GM21576 (cell line): ENCODE results near the gene PLPP1.

Source experiments
- ATAC-seq: cut with Tn5 transposase; IDR thresholded peaks from one replicate; pipeline ENCODE4 v1.9.1; 2021; ENCODE audit warnings: mild to moderate bottlenecking, moderate library complexity; ENCODE audit not compliant: unreplicated experiment

Gene PLPP1

GRCh38 chr5:55534436-55535198 lies at the start of gene PLPP1:
TSS of gene PLPP1 (minus strand) at chr5:55534964. CDS start at chr5:55534629, 335 bp downstream.
- peak; percentile 71 for ATAC-seq

- no peak for ATAC-seq
These were observed 48.8 kb upstream of the PLPP1 start for GRCh38 chr5:55583578-55583977.

- no peak for ATAC-seq
These were observed 47.5 kb upstream of the PLPP1 start for GRCh38 chr5:55582256-55582655.

GRCh38 chr5:55580042-55580441 lies 45.3 kb upstream of the PLPP1 start:
- no peak for ATAC-seq

- ATAC-seq: no peak
These were observed 44.0 kb upstream of the PLPP1 start for GRCh38 chr5:55578771-55579170.

GRCh38 chr5:55577353-55578060 lies 42.7 kb upstream of the PLPP1 start:
- no peak for ATAC-seq

- no peak for ATAC-seq
These were observed 41.9 kb upstream of the PLPP1 start for GRCh38 chr5:55576661-55577060.

GRCh38 chr5:55575815-55576583 lies 41.2 kb upstream of the PLPP1 start:
- ATAC-seq: no peak

GRCh38 chr5:55572600-55572999 lies 37.8 kb upstream of the PLPP1 start:
- ATAC-seq: no peak

- ATAC-seq: no peak
These were observed 37.3 kb upstream of the PLPP1 start for GRCh38 chr5:55572020-55572419.

GRCh38 chr5:55570570-55570969 lies 35.8 kb upstream of the PLPP1 start:
- ATAC-seq: no peak

GRCh38 chr5:55570026-55570425 lies 35.3 kb upstream of the PLPP1 start:
- ATAC-seq: no peak

GRCh38 chr5:55569513-55569865 lies 34.7 kb upstream of the PLPP1 start:
- ATAC-seq: no peak

- no peak for ATAC-seq
These were observed 34.1 kb upstream of the PLPP1 start for GRCh38 chr5:55568654-55569512.

- peak; percentile 88 for ATAC-seq
These were observed 30.0 kb upstream of the PLPP1 start for GRCh38 chr5:55564721-55565120.

GRCh38 chr5:55558484-55558883 lies 23.7 kb upstream of the PLPP1 start:
- ATAC-seq: no peak

- no peak for ATAC-seq
These were observed 22.4 kb upstream of the PLPP1 start for GRCh38 chr5:55557123-55557522.

- ATAC-seq: no peak
These were observed 19.9 kb upstream of the PLPP1 start for GRCh38 chr5:55554585-55555202.

GRCh38 chr5:55551904-55552303 lies 17.1 kb upstream of the PLPP1 start:
- no peak for ATAC-seq

- ATAC-seq: no peak
These were observed 16.6 kb upstream of the PLPP1 start for GRCh38 chr5:55551358-55551757.
